Measurements from ENCODE around the gene GPAM. TPM values are rescaled to one million over a fixed set of nuclear protein-coding genes. Genes with fewer than 3 reads are reported as not detected.

Gene GPAM
- total RNA-seq, 1 donor from 2014 or later = 15.4 TPM

GRCh38 chr10:112213098-112213823, 29.7 kb upstream of the GPAM start:
- Mint-ChIP-seq H3K4me1 (ENCODE audit: low read depth, unreplicated experiment) (peaks cover 9% of the 10 kb centered on the region), H3K27ac (ENCODE audit: unreplicated experiment) (no peak overlapping the region), H3K4me3 (ENCODE audit: unreplicated experiment) (no peak overlapping the region), H3K36me3 (ENCODE audit: low read depth, unreplicated experiment) (no peaks in the 10 kb centered on the region), H3K27me3 (ENCODE audit: low read depth, unreplicated experiment) (peaks cover 11% of the 10 kb centered on the region), H3K9me3 (ENCODE audit: unreplicated experiment) (no peaks in the 10 kb centered on the region)
- Histone ChIP-seq H3K9me3 (ENCODE audit: insufficient read depth, low read depth, low read length) (no peaks in the 10 kb centered on the region), H3K36me3 (ENCODE audit: insufficient read depth, low read length) (no peaks in the 10 kb centered on the region), H2AFZ (ENCODE audit: low read depth, low read length) (no peak overlapping the region), H3K4me3 (ENCODE audit: insufficient read depth, low read depth, low read length) (no peak overlapping the region), H3K27me3 (ENCODE audit: insufficient read depth, low read length) (no peaks in the 10 kb centered on the region), H4K20me1 (ENCODE audit: insufficient read depth, low read length) (no peaks in the 10 kb centered on the region), H3K79me2 (ENCODE audit: insufficient read depth, low read length) (no peaks in the 10 kb centered on the region), H3K27ac (ENCODE audit: low read depth, low read length) (no peak overlapping the region), H3K9ac (ENCODE audit: low read length) (no peak overlapping the region), H3K4me1 (ENCODE audit: insufficient read depth, low read length) (no peaks in the 10 kb centered on the region), H3K4me2 (ENCODE audit: low read length) (no peak overlapping the region)
- no peak for DNase-seq (ENCODE audit: low read depth)
- TF ChIP-seq CTCF (IDR thresholded peaks at IDR 0.05; ENCODE audit: insufficient read depth, low read depth, low read length) (no peak), EZH2 (IDR thresholded peaks at IDR 0.05; ENCODE audit: insufficient read depth, low read length) (no peak)
- no peak for FAIRE-seq

- H3K27me3 Mint-ChIP-seq (ENCODE audit: low read depth, unreplicated experiment) = peaks cover 14% of the 10 kb centered on the region
- FAIRE-seq (no peak), DNase-seq (ENCODE audit: low read depth) (no peak)
- TF ChIP-seq CTCF (IDR thresholded peaks at IDR 0.05; ENCODE audit: insufficient read depth, low read depth, low read length) = no peak
- Histone ChIP-seq H3K4me1 (ENCODE audit: insufficient read depth, low read length) (no peaks in the 10 kb centered on the region), H3K9ac (ENCODE audit: low read length) (no peak overlapping the region), H4K20me1 (ENCODE audit: insufficient read depth, low read length) (no peaks in the 10 kb centered on the region), H3K27ac (ENCODE audit: low read depth, low read length) (no peak overlapping the region), H3K9me3 (ENCODE audit: insufficient read depth, low read depth, low read length) (no peaks in the 10 kb centered on the region), H3K4me3 (ENCODE audit: insufficient read depth, low read depth, low read length) (no peak overlapping the region), H3K36me3 (ENCODE audit: insufficient read depth, low read length) (no peaks in the 10 kb centered on the region), H3K4me2 (ENCODE audit: low read length) (no peak overlapping the region), H2AFZ (ENCODE audit: low read depth, low read length) (no peak overlapping the region), H3K27me3 (ENCODE audit: insufficient read depth, low read length) (no peaks in the 10 kb centered on the region), H3K79me2 (ENCODE audit: insufficient read depth, low read length) (no peaks in the 10 kb centered on the region)
- H3K9me3 Mint-ChIP-seq (ENCODE audit: unreplicated experiment) = peaks cover 2% of the 10 kb centered on the region
- peaks cover 14% of the 10 kb centered on the region for H3K4me1 Mint-ChIP-seq (ENCODE audit: low read depth, unreplicated experiment)
- H3K36me3 Mint-ChIP-seq (ENCODE audit: low read depth, unreplicated experiment) = peaks cover 2% of the 10 kb centered on the region
- no peak overlapping the region for H3K4me3 Mint-ChIP-seq (ENCODE audit: unreplicated experiment)
- no peak overlapping the region for H3K27ac Mint-ChIP-seq (ENCODE audit: unreplicated experiment)
Measured at GRCh38 chr10:112210666-112211065, 27.1 kb upstream of the GPAM start.

- H2AFZ ChIP-seq (ENCODE audit: low read depth, low read length) = no peak overlapping the region
- H3K27ac ChIP-seq (ENCODE audit: low read depth, low read length) = no peak overlapping the region
- no peak for DNase-seq (ENCODE audit: low read depth)
- H3K4me1 ChIP-seq (ENCODE audit: insufficient read depth, low read length) = no peaks in the 10 kb centered on the region
- Mint-ChIP-seq H3K27ac (ENCODE audit: unreplicated experiment) (no peak overlapping the region), H3K36me3 (ENCODE audit: low read depth, unreplicated experiment) (peaks cover 2% of the 10 kb centered on the region), H3K27me3 (ENCODE audit: low read depth, unreplicated experiment) (peaks cover 14% of the 10 kb centered on the region), H3K9me3 (ENCODE audit: unreplicated experiment) (peaks cover 2% of the 10 kb centered on the region), H3K4me3 (ENCODE audit: unreplicated experiment) (no peak overlapping the region), H3K4me1 (ENCODE audit: low read depth, unreplicated experiment) (peaks cover 14% of the 10 kb centered on the region)
- H3K79me2 ChIP-seq (ENCODE audit: insufficient read depth, low read length) = no peaks in the 10 kb centered on the region
- no peak overlapping the region for H3K9ac ChIP-seq (ENCODE audit: low read length)
- FAIRE-seq = no peak
- no peaks in the 10 kb centered on the region for H3K36me3 ChIP-seq (ENCODE audit: insufficient read depth, low read length)
- no peak for TF ChIP-seq EZH2 (IDR thresholded peaks at IDR 0.05; ENCODE audit: insufficient read depth, low read length)
- no peak for TF ChIP-seq CTCF (IDR thresholded peaks at IDR 0.05; ENCODE audit: insufficient read depth, low read depth, low read length)
- H4K20me1 ChIP-seq (ENCODE audit: insufficient read depth, low read length) = no peaks in the 10 kb centered on the region
- H3K9me3 ChIP-seq (ENCODE audit: insufficient read depth, low read depth, low read length) = no peaks in the 10 kb centered on the region
- H3K4me2 ChIP-seq (ENCODE audit: low read length) = no peak overlapping the region
- H3K4me3 ChIP-seq (ENCODE audit: insufficient read depth, low read depth, low read length) = no peak overlapping the region
- H3K27me3 ChIP-seq (ENCODE audit: insufficient read depth, low read length) = no peaks in the 10 kb centered on the region
Measured at GRCh38 chr10:112209684-112210131, 26.1 kb upstream of the GPAM start.

Data from astrocyte (in vitro differentiated cells and primary cell).